Ectodermal cell (in vitro differentiated cells): ENCODE measurements around the gene RBBP8NL.

Source experiments
- H3K27ac ChIP-seq: 2 replicates; pipeline ENCODE4 v1.7.0; 2013; ENCODE audit warnings: mild to moderate bottlenecking, low read depth, low read length; ENCODE audit not compliant: insufficient read depth, poor library complexity, severe bottlenecking
- H3K27me3 ChIP-seq: 2 replicates; pipeline ENCODE4 v1.7.0; 2013; ENCODE audit warnings: mild to moderate bottlenecking, low read length; ENCODE audit not compliant: insufficient read depth, control insufficient read depth, poor library complexity, severe bottlenecking
- H3K36me3 ChIP-seq: one replicate; pipeline ENCODE4 v1.7.0; 2013; ENCODE audit warnings: low read length; ENCODE audit not compliant: control insufficient read depth, insufficient read depth
- H3K4me1 ChIP-seq: one replicate; pipeline ENCODE4 v1.7.0; 2013; ENCODE audit warnings: low read length; ENCODE audit not compliant: control insufficient read depth, insufficient read depth
- H3K4me3 ChIP-seq: 2 replicates; pipeline ENCODE4 v1.7.0; 2013; ENCODE audit warnings: low read depth, low read length, control low read depth; ENCODE audit not compliant: insufficient read depth
- H3K9me3 ChIP-seq: 2 replicates; pipeline ENCODE4 v1.7.0; 2013; ENCODE audit warnings: mild to moderate bottlenecking, low read length, moderate library complexity; ENCODE audit not compliant: control insufficient read depth
- WGBS, 2 experiments: methylation state at CpG; one replicate each; pipeline ENCODE4 v1.1.7; 2013; ENCODE audit warnings: missing lambda C conversion rate in 2 of 2; 5-methylcytosine and 5-hydroxymethylcytosine counted together

The RBBP8NL gene

GRCh38 chr20:62421716-62421990, 5.7 kb downstream of the RBBP8NL start:
- peaks cover under 1% of the 10 kb centered on the region for H3K4me1 ChIP-seq
- no peaks in the 10 kb centered on the region for H3K9me3 ChIP-seq
- H3K36me3 ChIP-seq: no peaks in the 10 kb centered on the region
- no peak overlapping the region for H3K4me3 ChIP-seq
- no peak overlapping the region for H3K27ac ChIP-seq
- H3K27me3 ChIP-seq: no peaks in the 10 kb centered on the region
- WGBS, 2 experiments: 93 to 95% methylated on average over 6 of the region's 6 CpGs

DNA sequence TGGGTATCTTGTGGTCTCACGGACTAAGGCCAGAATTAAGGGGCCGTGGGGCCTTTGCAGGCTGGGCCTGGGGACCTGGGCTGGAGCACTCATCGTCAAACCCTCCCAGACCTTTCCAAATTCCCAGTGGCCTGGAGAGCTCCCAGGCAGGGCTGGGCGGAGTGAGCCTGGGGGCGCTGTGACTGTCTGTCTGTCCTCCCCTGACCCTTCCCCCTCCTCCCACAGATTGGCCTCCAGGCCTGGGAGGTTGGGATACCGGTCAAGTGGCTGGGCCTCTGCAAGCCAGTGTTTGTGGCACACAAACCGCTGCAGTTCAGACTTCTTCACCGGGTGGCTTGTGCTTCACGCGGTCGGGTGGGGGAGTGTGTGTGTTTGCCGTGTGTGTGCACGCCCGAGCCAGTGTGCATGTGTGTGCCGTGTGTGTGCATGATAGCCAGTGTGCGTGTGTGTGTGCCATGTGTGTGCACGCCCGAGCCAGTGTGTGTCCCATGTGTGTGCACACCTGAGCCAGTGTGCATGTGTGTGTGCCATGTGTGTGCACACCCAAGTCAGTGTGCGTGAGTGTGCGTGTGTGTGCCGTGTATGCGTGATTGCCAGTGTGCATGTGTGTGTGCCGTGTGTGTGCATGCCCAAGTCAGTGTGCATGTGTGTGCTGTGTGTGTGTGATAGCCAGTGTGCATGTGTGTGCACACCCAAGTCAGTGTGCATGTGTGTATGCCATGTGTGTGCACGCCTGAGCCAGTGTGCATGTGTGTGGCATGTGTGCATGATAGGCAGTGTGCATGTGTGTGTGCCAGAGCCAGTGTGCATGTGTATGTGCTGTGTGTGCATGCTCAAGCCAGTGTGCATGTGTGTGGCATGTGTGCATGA, 6.3 kb downstream of the RBBP8NL start:
- WGBS, 2 experiments: 88 to 91% methylated on average over 24 of the region's 24 CpGs
- Histone ChIP-seq H3K27me3 (no peaks in the 10 kb centered on the region), H3K4me3 (no peak overlapping the region), H3K9me3 (no peaks in the 10 kb centered on the region), H3K4me1 (no peaks in the 10 kb centered on the region), H3K27ac (no peak overlapping the region), H3K36me3 (no peaks in the 10 kb centered on the region)

DNA sequence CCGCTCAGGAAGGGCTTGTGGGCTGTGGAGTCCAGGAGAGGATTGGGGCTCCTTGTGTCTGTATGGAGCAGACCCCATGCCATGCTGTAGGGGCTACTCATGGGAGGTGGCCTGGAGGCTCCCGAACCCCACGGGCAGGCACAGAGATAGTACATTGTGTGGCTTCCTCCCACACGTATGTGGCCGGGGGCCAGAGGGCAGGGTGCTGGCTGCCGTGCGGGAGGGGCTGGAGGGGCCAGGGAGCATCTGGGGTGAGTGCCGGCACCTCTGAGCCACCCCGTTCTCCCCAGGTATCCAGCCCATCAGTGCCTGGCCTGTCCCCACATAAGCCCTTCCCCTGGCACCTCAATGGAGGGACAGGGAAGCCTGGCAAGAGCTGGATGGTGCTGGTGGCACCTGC, 7.6 kb downstream of the RBBP8NL start:
- WGBS, 2 experiments: 94% methylated on average over 9 of the region's 9 CpGs
- Histone ChIP-seq H3K9me3 (no peaks in the 10 kb centered on the region), H3K4me1 (no peaks in the 10 kb centered on the region), H3K4me3 (no peak overlapping the region), H3K27me3 (no peaks in the 10 kb centered on the region), H3K27ac (no peak overlapping the region), H3K36me3 (no peaks in the 10 kb centered on the region)

DNA sequence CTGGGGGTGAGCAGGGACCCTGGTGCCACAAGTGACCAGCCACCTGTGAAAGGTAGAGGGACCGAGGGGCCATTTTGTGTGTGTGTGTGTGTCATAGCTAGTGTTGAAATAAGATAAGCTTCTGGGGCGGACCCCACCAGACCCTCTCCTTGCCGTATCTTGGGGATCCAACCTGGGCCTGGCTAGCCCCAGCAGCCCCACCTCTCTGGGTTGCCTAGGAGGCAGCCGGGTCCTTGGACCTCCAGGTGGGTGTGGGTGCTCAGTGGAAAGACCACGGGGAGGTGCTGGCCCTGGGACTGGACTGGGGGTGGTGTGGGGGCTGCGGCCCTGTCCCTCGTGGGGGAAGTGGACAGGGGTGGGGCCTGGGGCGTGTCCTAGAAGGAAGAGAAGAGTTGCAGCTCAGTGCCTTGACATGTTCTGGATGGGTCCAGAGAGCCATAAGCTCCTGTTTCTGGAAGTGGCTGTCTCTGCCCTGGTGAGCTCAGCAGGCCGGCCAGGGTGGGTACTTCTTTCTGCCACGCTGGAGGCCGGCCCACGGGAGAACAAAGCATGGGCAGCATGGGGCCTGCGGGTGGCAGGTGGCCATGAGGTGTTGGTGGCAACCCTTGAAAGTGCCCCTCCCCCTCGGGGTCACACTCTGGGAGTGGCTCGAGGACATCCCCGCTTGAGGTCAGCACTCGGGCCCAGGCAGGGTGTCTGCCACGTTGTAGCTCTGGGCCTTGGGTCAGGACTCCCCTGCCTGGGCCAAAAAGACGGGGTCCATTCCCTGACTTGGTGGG, 8.4 kb downstream of the RBBP8NL start:
- 91% methylated on average over 19 of the region's 19 CpGs for WGBS, 2 experiments
- Histone ChIP-seq H3K27me3 (no peaks in the 10 kb centered on the region), H3K4me1 (no peaks in the 10 kb centered on the region), H3K9me3 (no peaks in the 10 kb centered on the region), H3K4me3 (no peak overlapping the region), H3K36me3 (no peaks in the 10 kb centered on the region), H3K27ac (no peak overlapping the region)

DNA sequence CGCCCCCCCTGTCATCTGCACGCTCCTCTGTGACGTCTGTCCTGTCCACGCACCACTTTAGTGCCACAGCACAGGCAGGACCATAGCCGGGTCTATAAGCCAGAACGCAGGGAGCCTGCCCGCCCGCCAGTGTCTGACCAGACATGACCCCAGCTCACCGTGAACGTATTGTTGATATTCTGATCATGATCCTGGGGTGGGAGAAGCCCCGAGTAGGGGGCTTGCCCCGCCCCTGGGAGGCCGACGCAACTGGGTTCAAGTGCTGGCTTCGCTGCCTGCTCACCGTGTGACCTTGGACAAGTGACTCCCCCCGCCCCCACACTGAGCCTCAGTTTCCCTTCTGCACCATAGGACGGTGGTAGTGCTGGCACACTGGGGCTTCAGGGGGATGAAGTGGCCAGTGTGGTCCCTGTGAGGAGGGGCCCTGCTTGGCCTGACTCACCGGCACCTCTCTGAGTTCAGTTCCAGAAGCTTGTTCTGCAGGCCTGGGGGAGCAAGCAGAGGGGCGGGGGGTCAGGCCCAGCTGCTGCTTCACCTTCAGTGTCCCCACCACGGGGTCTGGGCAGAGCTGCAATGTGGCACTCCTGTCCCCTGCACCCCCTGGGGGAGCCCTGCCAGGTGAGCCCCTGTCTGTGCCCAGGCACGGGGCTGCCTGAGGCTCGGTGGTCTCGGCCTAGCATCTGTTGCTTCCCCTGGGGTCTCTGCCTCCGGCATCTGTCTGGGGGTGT, 9.2 kb downstream of the RBBP8NL start:
- no peaks in the 10 kb centered on the region for H3K9me3 ChIP-seq
- H3K4me1 ChIP-seq: no peaks in the 10 kb centered on the region
- no peaks in the 10 kb centered on the region for H3K27me3 ChIP-seq
- H3K36me3 ChIP-seq: no peaks in the 10 kb centered on the region
- H3K27ac ChIP-seq: no peak overlapping the region
- no peak overlapping the region for H3K4me3 ChIP-seq
- WGBS, 2 experiments: 93 to 94% methylated on average over 25 of the region's 25 CpGs

DNA sequence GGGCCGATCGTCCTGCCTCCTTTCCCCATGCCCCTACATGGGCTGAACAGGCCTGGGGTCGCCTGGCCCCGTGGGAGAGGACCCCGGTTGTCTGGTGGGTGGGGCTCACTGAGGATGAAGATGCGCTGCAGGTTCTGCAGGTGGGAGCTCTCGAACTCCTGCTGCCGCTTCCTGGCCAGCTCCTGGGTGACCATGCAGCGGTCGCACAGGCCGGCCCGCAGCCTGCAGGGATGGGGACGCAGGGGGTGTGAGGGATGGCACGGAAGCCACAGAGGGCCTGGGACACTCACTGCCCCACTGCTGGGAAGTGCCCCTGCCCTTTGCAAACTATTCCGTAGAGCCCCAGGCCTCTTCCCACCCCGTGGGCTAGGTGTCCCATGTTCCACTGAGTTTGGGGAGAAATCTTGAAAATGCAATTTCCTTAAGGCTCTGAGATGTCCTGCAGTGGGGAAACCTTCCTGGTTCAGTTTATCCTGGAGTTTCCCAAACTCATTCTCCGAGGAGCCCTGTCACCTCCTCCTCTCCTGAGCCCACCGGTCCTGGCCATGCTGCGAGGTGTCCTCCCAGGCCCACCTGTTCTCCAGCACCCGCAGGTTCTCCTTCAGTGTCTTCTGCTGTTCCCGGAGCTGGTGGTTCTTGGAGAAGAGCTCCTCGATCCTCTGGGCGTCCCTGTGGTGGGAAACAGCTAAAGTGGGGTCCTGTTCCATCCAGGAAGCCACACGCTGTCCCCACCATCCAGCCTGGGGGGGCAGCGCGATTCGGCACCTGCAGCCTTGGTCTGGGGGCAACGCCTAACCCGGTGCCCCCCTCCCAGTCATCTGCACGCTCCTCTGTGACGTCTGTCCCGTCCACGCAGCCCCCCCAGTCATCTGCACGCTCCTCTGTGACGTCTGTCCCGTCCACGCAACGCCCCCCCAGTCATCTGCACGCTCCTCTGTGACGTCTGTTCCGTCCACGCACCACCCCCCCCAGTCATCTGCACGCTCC, 10.4 kb downstream of the RBBP8NL start:
- H3K4me1 ChIP-seq: no peaks in the 10 kb centered on the region
- H3K27me3 ChIP-seq: no peaks in the 10 kb centered on the region
- no peak overlapping the region for H3K27ac ChIP-seq
- WGBS, 2 experiments: 92 to 93% methylated on average over 43 of the region's 43 CpGs
- H3K36me3 ChIP-seq: no peaks in the 10 kb centered on the region
- no peaks in the 10 kb centered on the region for H3K9me3 ChIP-seq
- no peak overlapping the region for H3K4me3 ChIP-seq

- H3K4me1 ChIP-seq: no peaks in the 10 kb centered on the region
- no peaks in the 10 kb centered on the region for H3K9me3 ChIP-seq
- no peaks in the 10 kb centered on the region for H3K27me3 ChIP-seq
- no peak overlapping the region for H3K4me3 ChIP-seq
- no peak overlapping the region for H3K27ac ChIP-seq
- no peaks in the 10 kb centered on the region for H3K36me3 ChIP-seq
- 89 to 92% methylated on average over 24 of the region's 24 CpGs for WGBS, 2 experiments
Measured at GRCh38 chr20:62415354-62416111, 11.8 kb downstream of the RBBP8NL start.

DNA sequence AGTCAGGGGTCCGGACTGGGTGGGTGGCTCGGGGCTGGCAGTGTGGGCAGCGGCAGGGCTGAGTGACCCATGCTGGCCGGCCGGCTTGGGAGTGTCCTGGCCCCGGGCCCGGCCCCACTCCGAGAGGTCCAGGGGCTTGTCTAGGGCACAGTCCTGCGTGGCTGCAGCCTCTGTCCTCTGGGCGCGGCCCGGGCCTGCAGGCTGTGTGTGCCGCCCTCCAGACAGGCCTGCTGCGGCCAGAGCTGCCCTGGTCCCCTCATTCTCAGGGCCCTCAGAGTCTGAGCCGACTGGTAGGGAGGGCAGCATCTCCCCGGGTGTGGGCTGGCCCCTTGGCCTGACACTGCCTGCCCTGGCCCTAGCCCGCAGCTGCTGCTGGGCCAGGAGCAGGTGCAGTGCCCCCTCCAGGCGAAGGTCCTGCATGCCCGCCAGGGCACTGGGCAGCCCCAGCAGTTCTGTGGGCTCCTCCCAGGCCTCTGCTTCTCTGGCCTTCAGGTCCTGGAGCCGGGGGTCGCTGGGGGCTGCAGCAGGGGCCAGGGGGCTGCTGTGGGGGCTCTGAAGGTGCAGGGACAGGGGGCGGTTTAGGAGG, 13.3 kb downstream of the RBBP8NL start:
- Histone ChIP-seq H3K27me3 (peaks cover 9% of the 10 kb centered on the region), H3K9me3 (no peaks in the 10 kb centered on the region), H3K36me3 (no peaks in the 10 kb centered on the region), H3K4me3 (no peak overlapping the region), H3K4me1 (no peaks in the 10 kb centered on the region), H3K27ac (no peak overlapping the region)
- 87 to 90% methylated on average over 22 of the region's 22 CpGs for WGBS, 2 experiments
